COLO668 (cell line): ENCODE data around the gene PER2.
"Not testable (repeated sequence)": the region's sequence is repeated elsewhere in the genome, so short reads cannot be mapped to it uniquely, and the experiment has no call there.

ENCODE experiments used
- DNase-seq: peaks from one replicate; lab custom pipeline; 2025; ENCODE audit not compliant: unreplicated experiment; lab: John Stamatoyannopoulos, UW

PER2 gene, protein sequence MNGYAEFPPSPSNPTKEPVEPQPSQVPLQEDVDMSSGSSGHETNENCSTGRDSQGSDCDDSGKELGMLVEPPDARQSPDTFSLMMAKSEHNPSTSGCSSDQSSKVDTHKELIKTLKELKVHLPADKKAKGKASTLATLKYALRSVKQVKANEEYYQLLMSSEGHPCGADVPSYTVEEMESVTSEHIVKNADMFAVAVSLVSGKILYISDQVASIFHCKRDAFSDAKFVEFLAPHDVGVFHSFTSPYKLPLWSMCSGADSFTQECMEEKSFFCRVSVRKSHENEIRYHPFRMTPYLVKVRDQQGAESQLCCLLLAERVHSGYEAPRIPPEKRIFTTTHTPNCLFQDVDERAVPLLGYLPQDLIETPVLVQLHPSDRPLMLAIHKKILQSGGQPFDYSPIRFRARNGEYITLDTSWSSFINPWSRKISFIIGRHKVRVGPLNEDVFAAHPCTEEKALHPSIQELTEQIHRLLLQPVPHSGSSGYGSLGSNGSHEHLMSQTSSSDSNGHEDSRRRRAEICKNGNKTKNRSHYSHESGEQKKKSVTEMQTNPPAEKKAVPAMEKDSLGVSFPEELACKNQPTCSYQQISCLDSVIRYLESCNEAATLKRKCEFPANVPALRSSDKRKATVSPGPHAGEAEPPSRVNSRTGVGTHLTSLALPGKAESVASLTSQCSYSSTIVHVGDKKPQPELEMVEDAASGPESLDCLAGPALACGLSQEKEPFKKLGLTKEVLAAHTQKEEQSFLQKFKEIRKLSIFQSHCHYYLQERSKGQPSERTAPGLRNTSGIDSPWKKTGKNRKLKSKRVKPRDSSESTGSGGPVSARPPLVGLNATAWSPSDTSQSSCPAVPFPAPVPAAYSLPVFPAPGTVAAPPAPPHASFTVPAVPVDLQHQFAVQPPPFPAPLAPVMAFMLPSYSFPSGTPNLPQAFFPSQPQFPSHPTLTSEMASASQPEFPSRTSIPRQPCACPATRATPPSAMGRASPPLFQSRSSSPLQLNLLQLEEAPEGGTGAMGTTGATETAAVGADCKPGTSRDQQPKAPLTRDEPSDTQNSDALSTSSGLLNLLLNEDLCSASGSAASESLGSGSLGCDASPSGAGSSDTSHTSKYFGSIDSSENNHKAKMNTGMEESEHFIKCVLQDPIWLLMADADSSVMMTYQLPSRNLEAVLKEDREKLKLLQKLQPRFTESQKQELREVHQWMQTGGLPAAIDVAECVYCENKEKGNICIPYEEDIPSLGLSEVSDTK (N-terminal part only)

DNA sequence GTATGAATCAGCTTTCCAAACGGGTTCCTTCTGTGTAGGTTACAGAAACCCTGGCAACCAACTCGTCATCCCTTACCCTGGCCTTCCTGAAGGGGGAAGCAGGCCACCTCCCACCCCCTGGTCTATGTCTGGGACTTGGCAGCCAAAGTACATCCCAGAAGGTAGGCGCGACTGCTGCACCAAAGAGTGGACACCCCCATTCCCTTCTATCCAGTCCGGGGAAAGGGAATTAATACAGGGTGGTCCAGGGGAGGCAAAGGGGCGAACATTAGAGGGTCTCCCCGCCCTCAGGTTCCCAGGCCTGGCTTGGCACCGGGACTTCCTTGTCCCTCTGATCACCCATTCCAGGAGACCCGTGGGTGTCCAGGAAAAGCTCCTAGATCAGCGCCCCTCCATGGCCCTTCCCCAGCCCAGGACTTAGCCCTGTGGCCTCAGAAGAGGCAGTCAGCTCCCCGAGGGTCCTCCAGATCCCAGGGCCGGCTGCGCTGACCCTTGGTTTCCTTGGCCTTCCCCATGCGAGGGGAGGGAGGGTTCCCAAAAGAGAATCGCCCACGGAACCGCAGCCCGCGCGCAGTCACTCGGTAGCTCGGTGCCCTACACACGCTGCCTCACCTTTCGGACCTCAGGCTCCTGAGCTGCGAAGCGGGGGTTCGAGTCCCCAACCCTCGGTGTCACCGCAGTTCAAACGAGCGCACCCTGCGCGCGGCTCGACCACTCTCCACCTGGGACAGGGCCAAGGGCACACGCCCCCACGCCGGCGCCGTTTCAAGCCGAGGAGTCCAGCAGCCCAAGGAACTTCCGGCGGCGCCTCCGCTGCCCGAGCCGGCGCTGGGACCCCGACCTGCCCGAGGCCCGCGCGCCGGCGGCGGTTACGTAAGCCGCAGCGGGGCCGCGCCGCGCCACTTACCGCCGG, at the start of gene PER2:
TSS of gene PER2 (minus strand) at position 874 of the 913 bp plus-strand sequence. CDS start 10,674 bp downstream, outside the sequence.
- DNase-seq, result peak; percentile 89

DNA sequence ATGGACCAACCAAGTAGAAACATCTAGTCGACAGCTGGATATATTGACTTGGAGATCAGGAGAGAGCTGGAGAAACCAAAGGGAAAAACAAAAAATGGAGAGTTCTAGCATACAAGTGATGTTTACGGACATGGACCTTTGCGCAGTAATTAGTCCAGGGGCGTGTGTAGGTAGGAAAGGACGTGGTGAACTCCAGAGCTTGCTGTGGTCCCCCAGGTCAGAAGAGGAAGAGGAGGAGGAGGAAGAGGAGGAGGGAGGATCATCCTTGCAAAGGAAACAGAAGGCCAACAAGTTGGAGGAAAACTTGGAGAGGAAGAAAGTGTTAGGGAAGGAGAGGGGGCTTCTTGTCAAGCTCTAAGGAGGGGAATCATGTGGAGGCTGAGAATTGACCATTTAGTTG, 49.4 kb upstream of the PER2 start:
- DNase-seq, result no peak

DNA sequence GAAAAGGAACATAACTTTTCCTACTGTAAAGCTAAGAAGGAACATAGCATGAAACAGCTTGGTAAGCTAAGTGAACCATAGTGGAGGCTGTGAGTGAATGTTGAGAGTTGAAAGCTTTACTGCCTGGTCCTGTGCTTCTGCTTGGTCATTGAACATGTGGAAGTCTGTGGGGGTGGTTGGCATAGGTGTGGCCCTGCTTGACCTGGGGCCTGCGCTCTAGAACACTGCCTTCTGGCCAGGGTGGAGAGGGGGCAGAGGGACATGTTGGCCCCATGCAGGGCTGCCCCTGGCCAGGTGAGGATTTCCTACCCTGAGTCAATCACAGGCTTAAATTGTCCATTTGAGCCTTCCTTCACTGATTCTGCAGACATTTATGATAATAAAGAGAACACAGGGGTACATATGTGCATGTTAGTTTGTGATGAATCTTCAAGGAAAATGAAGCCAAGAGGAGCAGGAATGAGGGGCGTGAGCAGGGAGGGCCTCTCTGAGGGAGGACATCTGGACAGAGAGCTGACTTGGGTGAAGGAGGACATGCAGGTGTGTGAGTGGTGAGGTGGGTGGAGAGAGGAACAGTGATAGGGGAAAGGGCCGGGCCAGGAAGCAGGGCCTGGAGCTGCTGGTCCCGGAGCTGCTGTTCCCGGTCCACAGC, 48.5 kb upstream of the PER2 start:
- DNase-seq, result no peak

DNA sequence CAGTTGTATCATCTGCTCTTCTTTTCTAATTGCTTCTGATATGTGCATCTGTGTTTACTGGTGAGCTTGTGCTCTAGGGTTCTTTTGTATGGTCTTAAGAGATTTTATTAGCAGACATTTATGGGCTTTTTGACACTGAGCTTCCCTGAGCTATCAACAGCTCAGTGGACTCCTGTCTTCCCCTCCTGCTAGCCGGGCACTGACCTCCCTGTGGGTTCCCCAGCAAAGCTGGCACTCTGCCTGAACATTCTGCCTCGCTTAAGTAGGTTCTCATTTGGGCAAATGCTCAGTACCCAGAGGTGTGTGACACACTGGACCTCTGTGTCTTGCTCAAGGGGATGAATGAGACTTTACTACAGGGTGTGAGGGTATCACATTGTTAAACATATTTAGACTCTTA, 47.7 kb upstream of the PER2 start:
- no peak for DNase-seq

DNA sequence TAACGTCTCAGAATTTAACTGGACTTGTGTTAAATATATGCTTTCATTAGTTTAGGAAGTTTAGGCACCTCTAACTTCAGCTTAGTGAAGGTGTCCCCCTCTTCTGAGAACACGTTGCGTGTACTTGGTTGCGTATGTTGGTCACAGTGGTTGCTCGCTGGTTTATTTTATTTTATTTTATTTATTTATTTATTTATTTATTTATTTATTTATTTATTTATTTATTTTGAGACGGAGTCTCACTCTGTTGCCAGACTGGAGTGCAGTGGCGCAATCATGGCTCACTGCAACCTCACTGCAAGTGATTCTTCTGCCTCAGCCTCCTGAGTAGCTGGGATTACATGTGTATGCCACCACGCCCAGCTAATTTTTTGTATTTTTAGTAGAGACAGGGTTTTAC, 47.2 kb upstream of the PER2 start:
- not testable (repeated sequence) for DNase-seq

DNA sequence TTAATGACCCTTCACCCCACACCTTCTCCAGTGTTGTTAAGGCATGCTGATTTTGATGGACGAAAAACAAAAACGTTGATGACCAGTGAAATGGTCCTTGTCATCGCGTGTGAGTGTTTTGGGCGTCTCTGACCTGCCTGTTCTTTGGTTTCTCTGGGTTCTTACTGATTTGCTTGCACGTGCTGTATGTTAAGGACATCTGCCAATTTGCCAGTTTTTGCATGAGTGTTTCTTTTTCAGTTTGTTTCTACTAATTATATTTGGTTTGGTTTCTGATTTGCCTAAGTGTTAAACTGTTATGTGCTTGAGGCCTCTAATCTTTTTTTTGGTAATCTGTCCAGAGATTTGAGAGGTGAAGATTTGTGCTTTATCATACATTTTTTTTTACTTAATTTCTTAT, 46.5 kb upstream of the PER2 start:
- DNase-seq, result no peak

DNA sequence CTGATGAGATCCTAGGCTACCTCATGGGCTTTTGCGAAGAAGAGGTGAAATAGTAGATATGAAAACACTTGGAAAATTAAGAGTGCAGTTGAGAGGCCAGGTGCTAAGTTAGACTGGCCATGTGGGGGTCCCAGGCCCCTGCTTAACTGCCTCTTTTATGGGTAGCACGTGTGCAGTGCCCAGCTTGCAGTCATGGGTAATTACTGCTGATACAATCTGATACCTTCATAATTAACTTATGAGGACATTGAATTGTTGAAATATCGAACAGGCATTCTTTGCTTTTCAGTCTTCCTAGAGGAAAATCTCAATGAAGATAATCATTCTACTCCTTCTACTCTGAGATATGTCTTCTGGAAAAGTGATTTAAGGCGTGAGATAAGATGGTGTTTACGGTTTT, 43.5 kb upstream of the PER2 start:
- DNase-seq, result no peak

DNA sequence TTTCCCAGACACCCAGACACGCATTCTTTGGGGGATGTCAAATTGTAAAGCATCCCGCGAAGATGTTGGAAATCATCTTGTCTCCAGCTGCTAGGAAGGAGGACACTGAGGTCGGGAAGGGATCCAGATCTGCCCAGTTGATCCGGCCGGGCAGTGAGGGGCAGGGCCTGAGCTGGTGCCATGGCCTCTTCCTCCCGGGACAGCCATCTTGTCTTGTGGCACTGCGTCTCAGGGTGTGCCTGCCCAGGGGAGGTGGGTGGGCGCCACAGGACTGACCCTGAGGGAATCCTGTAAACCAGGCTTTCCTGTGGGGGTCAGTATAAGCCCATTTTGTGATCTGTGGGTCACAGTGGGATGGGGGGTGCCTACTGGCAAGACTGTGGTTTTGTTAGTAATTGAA, 42.0 kb upstream of the PER2 start:
- no peak for DNase-seq

DNA sequence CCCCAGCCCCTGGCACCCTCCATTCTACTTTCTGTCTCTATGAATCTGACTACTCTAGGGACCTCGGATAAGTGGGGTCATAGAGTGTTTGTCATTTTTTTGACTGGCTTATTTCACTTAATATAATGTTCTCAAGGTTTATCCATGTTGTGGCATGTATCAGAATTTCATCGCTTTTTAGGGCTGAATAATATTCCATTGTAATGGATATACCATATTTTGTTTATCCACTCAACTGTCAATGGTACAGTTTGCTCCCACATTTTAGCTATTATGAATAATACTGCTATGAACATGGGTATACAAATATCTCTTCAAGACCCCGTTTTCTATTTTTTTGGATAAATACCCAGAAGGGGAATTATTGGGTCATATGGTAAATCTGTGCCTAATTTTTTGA, 39.3 kb upstream of the PER2 start:
- DNase-seq, result no peak

DNA sequence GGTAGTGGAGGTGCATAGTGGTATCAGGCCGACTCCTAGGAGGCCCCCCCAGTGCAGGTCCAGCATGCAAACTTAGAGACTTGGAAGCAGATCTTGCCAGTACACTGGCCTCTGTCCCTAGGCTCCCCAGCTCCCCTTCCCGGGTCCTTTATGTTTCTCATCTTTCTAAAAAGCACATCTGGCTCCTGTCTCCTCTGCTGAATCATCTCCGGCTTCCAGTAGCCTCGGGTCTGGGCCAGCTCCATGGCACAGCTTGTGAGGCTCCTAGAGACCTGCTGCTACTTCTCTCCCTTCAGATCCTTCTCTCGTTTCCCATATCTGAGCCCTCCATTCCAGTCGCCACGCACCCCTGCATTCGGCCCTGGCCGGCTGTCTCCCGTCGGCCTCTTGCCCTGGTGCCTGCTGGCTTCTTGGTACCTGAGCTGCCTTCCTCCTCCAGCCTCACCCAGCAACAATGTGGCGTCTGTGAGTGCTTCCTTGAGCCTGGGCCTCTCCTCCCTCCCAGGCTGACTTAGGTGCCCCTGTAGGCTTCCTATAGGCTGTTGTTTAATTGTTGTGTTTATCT, 38.5 kb upstream of the PER2 start:
- no peak for DNase-seq

DNA sequence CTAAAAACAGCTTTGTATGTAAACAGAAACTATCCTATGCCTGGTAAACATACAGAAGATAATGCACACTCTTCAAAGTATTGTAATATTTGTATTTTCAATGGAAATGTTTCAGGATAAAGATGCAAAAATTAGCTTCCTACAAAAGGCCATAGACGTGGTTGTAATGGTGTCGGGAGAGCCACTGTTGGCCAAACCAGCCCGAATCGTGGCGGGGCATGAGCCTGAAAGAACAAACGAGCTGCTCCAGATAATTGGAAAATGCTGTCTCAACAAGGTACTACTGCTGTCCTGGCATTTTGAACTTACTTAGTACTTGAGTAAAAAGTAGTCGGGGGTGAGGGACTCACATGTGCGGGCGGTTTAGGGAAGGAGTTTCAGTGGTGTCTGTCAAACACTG, 37.3 kb upstream of the PER2 start:
- DNase-seq, result no peak

DNA sequence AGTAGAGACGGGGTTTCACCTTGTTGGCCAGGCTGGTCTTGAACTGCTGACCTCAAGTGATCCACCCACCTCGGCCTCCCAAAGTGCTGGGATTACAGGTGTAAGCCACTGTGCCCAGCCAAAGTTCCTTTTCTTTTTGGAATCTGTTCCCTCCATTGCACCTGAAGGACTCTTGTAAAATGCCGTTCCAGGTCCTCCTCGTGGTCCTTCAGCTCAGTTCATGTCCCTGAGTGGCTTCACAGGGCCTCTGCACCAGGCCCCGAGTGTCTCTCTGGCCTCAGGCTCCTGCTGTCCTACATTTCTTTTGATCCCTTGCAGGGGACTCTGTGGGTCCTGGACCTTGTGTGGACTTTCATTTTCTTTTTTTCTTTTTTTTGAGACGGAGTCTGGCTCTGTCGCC, 35.8 kb upstream of the PER2 start:
- not testable (repeated sequence) for DNase-seq

DNA sequence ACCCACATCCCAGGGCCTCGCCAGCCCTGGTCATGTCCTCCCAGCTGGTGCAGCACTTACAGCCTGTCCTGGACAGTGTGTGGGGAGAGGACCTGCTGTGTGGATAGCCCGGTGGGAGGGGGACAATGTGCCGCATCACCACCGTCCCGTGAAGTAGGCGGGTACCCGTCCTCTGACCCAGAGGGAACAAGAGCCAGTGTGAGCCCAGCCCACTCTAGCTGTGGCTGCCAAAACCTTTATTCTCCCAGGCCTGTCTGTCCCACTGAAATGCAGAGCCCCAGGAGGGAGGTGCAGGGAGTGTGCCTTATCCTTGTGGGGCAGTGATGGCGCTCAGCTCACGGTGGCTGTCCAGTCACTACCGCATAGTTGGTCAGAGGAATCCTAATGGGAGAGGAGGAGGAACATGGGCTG, 33.6 kb upstream of the PER2 start:
- DNase-seq, result no peak

DNA sequence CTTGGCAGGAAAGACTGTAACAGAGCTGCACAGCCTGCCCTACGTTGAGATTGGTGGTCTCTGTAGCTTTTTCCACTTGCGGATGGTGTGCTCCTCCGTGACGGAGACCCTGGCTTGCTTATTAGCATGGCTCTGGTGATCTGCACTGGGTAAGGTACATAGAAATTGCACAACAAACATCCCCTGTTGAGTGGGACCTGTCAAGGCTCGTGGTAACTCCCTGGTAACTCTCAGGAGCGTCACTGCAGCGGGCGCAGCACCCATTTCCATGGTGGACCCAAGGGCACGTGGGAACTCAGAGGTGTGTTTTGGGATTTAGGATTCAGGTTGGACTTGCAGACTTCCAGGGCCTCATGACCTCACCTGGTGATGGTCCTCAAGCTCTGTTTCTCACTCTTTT, 33.1 kb upstream of the PER2 start:
- DNase-seq, result no peak

DNA sequence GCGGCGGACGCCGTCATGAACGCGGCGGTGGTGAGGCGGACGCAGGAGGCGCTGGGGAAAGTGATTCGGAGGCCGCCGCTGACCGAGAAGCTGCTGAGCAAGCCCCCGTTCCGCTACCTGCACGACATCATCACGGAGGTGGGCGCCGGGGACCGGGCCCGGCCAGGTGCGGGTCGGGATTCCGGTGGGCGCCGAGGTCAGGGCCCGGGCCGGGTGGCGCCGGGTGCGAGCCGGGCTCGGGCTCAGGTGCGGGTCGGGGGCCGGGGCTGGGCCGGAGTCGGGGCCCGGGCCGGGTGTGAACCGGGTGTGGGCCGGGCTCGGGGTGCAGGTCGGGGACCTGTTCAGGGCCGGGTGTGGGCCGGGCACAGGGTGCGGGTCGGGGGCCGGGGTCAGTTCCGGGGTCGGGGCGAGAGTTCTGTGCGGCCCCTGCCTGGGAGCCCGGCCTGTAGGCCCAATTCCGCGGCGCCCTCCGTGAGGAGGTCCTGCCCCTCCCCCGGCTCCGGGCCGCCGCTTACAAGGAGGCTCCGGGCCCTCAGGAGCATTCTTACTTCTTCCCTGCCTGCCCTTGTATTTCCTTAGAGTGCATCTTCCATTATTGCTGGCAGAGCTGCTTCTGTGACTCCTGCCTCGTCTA, 32.4 kb upstream of the PER2 start:
- DNase-seq, result no peak

DNA sequence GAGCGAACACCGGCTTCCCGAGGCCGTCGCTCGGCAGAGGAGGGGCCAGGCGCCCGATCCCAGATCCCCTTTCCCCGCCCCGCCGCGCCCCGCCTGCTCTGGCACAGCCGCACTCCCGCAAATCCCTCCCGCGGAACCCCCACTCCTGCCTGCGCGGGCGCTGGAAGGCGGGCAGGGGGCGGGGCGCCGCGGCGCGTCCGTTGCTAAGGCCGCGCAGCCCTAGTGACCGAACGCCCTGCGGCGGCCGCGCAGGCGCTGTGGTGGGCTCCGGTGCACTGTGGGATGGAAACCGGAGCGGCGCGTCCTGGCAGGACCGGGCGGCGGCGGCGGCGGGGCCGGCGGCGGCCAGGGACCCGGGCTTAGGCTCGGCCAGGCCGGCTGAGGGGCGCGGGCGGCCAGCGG, 31.8 kb upstream of the PER2 start, which contains the start of gene TRAF3IP1:
TSS of gene TRAF3IP1 (plus strand) at position 273 of the 402 bp plus-strand sequence. CDS start 145 bp downstream, outside the sequence.
- peak; percentile 91 for DNase-seq

DNA sequence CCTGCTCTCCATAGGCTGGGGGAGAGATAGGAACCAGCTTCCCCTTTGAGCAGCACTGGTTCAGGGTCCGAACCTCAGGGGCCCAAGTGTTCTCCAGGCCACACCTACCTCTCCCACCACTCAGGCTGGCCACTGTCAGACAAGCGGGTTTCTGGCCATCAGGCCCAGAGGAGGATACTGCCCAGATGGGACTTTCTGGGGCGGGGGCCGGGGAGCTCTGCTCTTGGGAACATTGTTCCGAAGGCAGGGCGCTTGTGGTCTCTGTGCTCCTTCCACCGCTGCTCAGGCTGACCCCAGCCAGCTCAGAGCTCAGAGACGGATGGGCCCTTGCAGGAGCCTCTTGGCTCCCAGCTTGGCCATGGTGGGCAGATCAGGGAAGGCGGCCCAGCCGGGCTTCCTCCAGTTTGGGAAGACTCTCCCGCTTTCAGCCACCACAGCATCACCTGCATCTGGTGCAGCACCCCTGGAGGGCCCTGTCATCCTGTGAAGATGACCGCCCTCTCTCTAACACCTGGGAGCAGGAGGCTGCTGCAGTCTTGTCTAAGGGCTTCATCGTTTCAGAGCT, 26.7 kb upstream of the PER2 start:
- no peak for DNase-seq

DNA sequence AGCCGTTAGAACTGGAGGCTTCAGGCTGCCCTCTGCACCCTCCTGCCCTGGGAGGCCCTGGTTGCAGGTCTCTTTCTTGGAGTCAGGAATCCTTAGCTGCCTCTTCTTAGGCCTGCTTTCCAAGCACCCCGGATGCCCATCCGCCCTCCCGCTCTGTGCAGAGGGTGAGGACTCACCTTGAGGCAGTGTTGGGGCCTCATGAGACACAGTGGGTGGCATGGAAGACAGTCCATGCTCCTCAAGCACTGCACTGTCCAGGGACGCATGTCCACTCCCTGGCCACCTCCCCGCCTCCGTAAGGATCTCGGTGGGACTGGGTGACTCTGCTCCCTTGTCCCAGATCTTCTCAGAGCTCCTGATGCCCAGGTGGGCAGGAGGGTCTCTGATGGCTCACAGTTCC, 26.2 kb upstream of the PER2 start:
- DNase-seq, result no peak

DNA sequence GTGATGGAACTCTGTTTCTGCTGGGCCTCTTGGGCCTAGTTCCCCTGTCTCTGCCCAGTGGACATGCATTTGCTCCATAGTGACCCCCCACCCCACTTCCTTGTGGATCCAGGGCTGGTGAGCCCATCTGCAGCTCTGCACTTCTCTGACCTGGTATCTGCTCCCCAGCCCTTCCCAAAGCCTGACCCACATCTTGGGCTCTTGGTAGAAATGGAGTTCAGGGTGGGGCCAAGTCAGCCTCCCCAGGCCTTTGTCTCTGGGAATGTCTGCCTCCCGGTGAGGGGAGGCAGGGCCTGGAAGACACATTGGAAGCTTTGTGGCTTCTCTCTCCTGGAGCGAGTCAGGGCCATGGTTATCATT, 25.6 kb upstream of the PER2 start:
- DNase-seq, result no peak
